ENCODE measurements around the gene NPAS2.

- TF ChIP-seq CTCF (IDR thresholded peaks at IDR 0.05) (no peak), POLR2A (IDR thresholded peaks at IDR 0.05) (no peak)
Measured at GRCh38 chr2:100972452-100972851, 152.5 kb downstream of the NPAS2 start.

Data from adrenal gland (tissue), 5 donors.